ENCODE results near the gene FUT3. TPM values are rescaled to one million over a fixed set of nuclear protein-coding genes. Genes with fewer than 3 reads are reported as not detected.
A peak's percentile ranks its signal among the peaks of the same experiment; 100 is the strongest.

FUT3 gene
- total RNA-seq, 4 donors from 2014 or later: not detected

- ATAC-seq (ENCODE audit: low FRiP score): no peak
- no peak for TF ChIP-seq CTCF (IDR thresholded peaks at IDR 0.05)
- DNase-seq (ENCODE audit: low spot score): no peak
These were observed 44.2 kb upstream of the FUT3 start for GRCh38 chr19:5895409-5895808.

- no peak for TF ChIP-seq CTCF (IDR thresholded peaks at IDR 0.05)
- ATAC-seq (ENCODE audit: low FRiP score) (no peak), DNase-seq (ENCODE audit: low spot score) (no peak)
These were observed 43.6 kb upstream of the FUT3 start for GRCh38 chr19:5894704-5895349.

GRCh38 chr19:5893907-5894703 is 42.9 kb upstream of the FUT3 start:
- DNase-seq (ENCODE audit: low spot score) (no peak), ATAC-seq (ENCODE audit: low FRiP score) (no peak)
- no peak for TF ChIP-seq CTCF (IDR thresholded peaks at IDR 0.05)

GRCh38 chr19:5893296-5893903 is 42.2 kb upstream of the FUT3 start:
- TF ChIP-seq CTCF (IDR thresholded peaks at IDR 0.05): no peak
- DNase-seq (ENCODE audit: low spot score): no peak
- no peak for ATAC-seq (ENCODE audit: low FRiP score)

GRCh38 chr19:5892772-5893275 is 41.6 kb upstream of the FUT3 start:
- no peak for DNase-seq (ENCODE audit: low spot score)
- no peak for ATAC-seq (ENCODE audit: low FRiP score)
- TF ChIP-seq CTCF (IDR thresholded peaks at IDR 0.05): no peak

- ATAC-seq (ENCODE audit: low FRiP score): no peak
- TF ChIP-seq CTCF (IDR thresholded peaks at IDR 0.05): peak in 2 of 3 donors; percentile 13 to 39
- DNase-seq (ENCODE audit: low spot score): no peak
These were observed 40.9 kb upstream of the FUT3 start for GRCh38 chr19:5891938-5892771.

All from omental fat pad (tissue), 4 donors.